HepG2 (cell line): ENCODE measurements around the gene CD248. TPM values are rescaled to one million over a fixed set of nuclear protein-coding genes. Genes with fewer than 3 reads are reported as not detected.
A peak's percentile ranks its signal among the peaks of the same experiment; 100 is the strongest.

Experiments used
- ESRRA ChIP-seq: sonication (generic); formaldehyde crosslinking; IDR thresholded peaks from 2 replicates; pipeline ENCODE4 v1.5.1; 2020; ENCODE audit warnings: mild to moderate bottlenecking, low read depth, missing genetic modification reagents
- GATA4 ChIP-seq: sonication (generic); IDR thresholded peaks from 2 replicates; pipeline ENCODE4 v1.6.1; 2016; ENCODE audit warnings: antibody characterized with exemption, low read depth, borderline replicate concordance
- MBD4 ChIP-seq: IDR thresholded peaks from 2 replicates; pipeline ENCODE4 v1.6.1; 2012; ENCODE audit warnings: low read length, inconsistent platforms, borderline replicate concordance
- NFE2L2 ChIP-seq: fragments of 150-350 bp; IDR thresholded peaks from 2 replicates; pipeline ENCODE4 v1.6.1; 2014; ENCODE audit warnings: low read length
- NPAS2 ChIP-seq: sonication (generic); formaldehyde crosslinking; IDR thresholded peaks from 2 replicates; pipeline ENCODE4 v1.8.0; 2022; ENCODE audit warnings: mild to moderate bottlenecking, missing genetic modification reagents, borderline replicate concordance
- PAWR ChIP-seq: sonication (generic); formaldehyde crosslinking; IDR thresholded peaks from 2 replicates; pipeline ENCODE4 v1.4.0; 2020; ENCODE audit warnings: missing genetic modification reagents, mild to moderate bottlenecking, borderline replicate concordance
- PHF5A ChIP-seq: IDR thresholded peaks from one replicate; pipeline ENCODE4 v1.6.1; 2018; ENCODE audit warnings: low read depth, missing genetic modification reagents; ENCODE audit not compliant: unreplicated experiment
- RBM22 ChIP-seq: fragments of 200-400 bp; formaldehyde crosslinking; optimal IDR thresholded peaks from 2 replicates; pipeline ENCODE3; 2017; ENCODE audit warnings: mild to moderate bottlenecking, low read length, moderate library complexity
- SIX4 ChIP-seq: sonication (generic); formaldehyde crosslinking; IDR thresholded peaks from 2 replicates; pipeline ENCODE4 v1.4.0; 2020; ENCODE audit warnings: missing genetic modification reagents
- ZNF282 ChIP-seq: fragments of 450-650 bp; IDR thresholded peaks from 2 replicates; pipeline ENCODE4 v1.6.1; 2018; ENCODE audit not compliant: partially characterized antibody
- ZNF720 ChIP-seq: sonication (generic); formaldehyde crosslinking; IDR thresholded peaks from 2 replicates; pipeline ENCODE4 v1.4.0; 2020; ENCODE audit warnings: missing genetic modification reagents
- ZSCAN22 ChIP-seq: sonication (generic); formaldehyde crosslinking; IDR thresholded peaks from 2 replicates; pipeline ENCODE4 v1.4.0; 2020; ENCODE audit warnings: mild to moderate bottlenecking, missing genetic modification reagents
- ZSCAN25 ChIP-seq: sonication (generic); formaldehyde crosslinking; IDR thresholded peaks from 2 replicates; pipeline ENCODE4 v1.8.0; 2022; ENCODE audit warnings: mild to moderate bottlenecking, missing genetic modification reagents
- polyA plus RNA-seq, 8 experiments: library from polyadenylated mRNA; depleted of rRNA in 3 of 8; stranded (reverse) in 7 of 8; unstranded in 1 of 8; fragments of >200 nt; fragmentation: Illumina TruSeq in 4 of 8; extraction: Trizol in 4 of 8; gene quantifications; 2 replicates each; pipeline versions ENCODE4 v1.2.1 to v1.2.3, GENCODE V29; 2011 to 2016; ENCODE audit warnings: low read depth in 4 of 8, missing spikeins in 1 of 8, mixed read lengths in 1 of 8; ENCODE audit not compliant: insufficient read depth in 1 of 8
- total RNA-seq, 5 experiments: library from RNA; depleted of rRNA; stranded (reverse); fragments of >200 nt; fragmentation: Illumina TruSeq; extraction: Trizol; gene quantifications; 2 replicates each; pipeline ENCODE4 v1.2.3, GENCODE V29; 2016; ENCODE audit warnings: low read depth in 1 of 5
- TF ChIP-seq, protein P1 (sequence below), 2 experiments: sonication (generic) in 1 of 2; formaldehyde crosslinking in 1 of 2; IDR thresholded peaks; 2 replicates each; pipeline versions ENCODE4 v1.5.1 to v1.6.1; 2011 to 2020; ENCODE audit warnings: borderline replicate concordance in 1 of 2, low read depth in 1 of 2, low read length in 1 of 2, mild to moderate bottlenecking in 1 of 2, missing genetic modification reagents in 1 of 2, moderate library complexity in 1 of 2
- TF ChIP-seq, protein P2 (sequence below): sonication (generic); formaldehyde crosslinking; IDR thresholded peaks from 2 replicates; pipeline ENCODE4 v1.5.0; 2020; ENCODE audit warnings: missing genetic modification reagents
- TF ChIP-seq, protein P3 (sequence below): sonication (generic); formaldehyde crosslinking; IDR thresholded peaks from 2 replicates; pipeline ENCODE4 v1.4.0; 2020; ENCODE audit warnings: mild to moderate bottlenecking, missing genetic modification reagents, borderline replicate concordance
- TF ChIP-seq, protein P4 (sequence below): sonication (generic); formaldehyde crosslinking; IDR thresholded peaks from 2 replicates; pipeline ENCODE4 v1.8.1; 2023; ENCODE audit warnings: mild to moderate bottlenecking, missing genetic modification reagents, borderline replicate concordance
- TF ChIP-seq, protein P5 (sequence below): sonication (generic); formaldehyde crosslinking; IDR thresholded peaks from 2 replicates; pipeline ENCODE4 v1.4.0; 2020; ENCODE audit warnings: missing genetic modification reagents, borderline replicate concordance
- TF ChIP-seq, protein P6 (sequence below): sonication (generic); formaldehyde crosslinking; IDR thresholded peaks from 2 replicates; pipeline ENCODE4 v1.4.0; 2020; ENCODE audit warnings: missing genetic modification reagents

CD248 gene
- total and polyA plus RNA-seq, 2 of the 13 experiments (the other 11 are each of a cell fraction or from before 2014, with no cell fraction given): 0.25 to 0.35 TPM

DNA sequence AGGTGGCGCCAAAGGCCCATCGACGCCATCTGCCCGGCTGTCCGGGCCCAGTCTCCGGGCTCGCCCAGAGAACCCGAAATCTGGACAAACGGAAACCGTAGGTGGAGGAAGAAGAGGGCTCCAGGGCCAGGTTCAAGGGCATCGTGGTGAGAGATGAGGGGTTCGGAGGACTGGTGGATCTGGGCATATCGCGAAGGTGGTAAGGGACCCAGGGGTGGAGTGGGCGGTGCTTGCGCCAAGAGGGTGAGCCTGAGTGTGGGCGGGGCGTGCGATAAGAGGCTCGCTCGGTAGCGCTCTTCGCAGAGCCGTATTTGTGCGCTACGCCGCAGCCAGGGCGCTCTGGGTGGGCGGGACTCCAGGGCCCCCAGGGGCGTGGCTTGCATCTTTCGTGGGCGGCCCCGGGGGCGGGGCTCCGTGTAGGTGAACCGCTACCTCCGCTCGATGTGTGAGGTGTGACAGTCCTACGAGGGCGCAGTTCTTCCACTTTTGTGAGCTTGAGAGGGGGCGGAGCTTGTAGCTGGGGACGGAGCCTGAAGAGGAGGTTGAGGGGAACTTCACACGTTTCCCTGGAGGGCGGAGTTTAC lies 4.8 kb downstream of the CD248 start (continued):
- TF ChIP-seq NFE2L2 (no peak), ZSCAN25 (CRISPR knock-in tag) (peak; percentile 30; the same call in 1 of the 2 replicates), PHF5A (CRISPR knock-in tag) (peak; percentile 80), ESRRA (CRISPR knock-in tag) (peak; percentile 63; the same call in 1 of the 2 replicates), RBM22 (no peak), ZNF282 (no peak), SIX4 (CRISPR knock-in tag) (no peak), PAWR (CRISPR knock-in tag) (no peak), GATA4 (peak; percentile 49; the same call in 1 of the 2 replicates), MBD4 (no peak), NPAS2 (CRISPR knock-in tag) (no peak), ZNF720 (CRISPR knock-in tag) (no peak), ZSCAN22 (CRISPR knock-in tag) (no peak)
- TF ChIP-seq, protein P1, sequence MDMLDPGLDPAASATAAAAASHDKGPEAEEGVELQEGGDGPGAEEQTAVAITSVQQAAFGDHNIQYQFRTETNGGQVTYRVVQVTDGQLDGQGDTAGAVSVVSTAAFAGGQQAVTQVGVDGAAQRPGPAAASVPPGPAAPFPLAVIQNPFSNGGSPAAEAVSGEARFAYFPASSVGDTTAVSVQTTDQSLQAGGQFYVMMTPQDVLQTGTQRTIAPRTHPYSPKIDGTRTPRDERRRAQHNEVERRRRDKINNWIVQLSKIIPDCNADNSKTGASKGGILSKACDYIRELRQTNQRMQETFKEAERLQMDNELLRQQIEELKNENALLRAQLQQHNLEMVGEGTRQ (IDR thresholded peaks at IDR 0.05; ENCODE audit: low read depth, low read length): no peak
- TF ChIP-seq, protein P1 (CRISPR knock-in tag; IDR thresholded peaks at IDR 0.05; ENCODE audit: borderline replicate concordance): peak; percentile 50; the same call in 1 of the 2 replicates
- TF ChIP-seq, protein P2, sequence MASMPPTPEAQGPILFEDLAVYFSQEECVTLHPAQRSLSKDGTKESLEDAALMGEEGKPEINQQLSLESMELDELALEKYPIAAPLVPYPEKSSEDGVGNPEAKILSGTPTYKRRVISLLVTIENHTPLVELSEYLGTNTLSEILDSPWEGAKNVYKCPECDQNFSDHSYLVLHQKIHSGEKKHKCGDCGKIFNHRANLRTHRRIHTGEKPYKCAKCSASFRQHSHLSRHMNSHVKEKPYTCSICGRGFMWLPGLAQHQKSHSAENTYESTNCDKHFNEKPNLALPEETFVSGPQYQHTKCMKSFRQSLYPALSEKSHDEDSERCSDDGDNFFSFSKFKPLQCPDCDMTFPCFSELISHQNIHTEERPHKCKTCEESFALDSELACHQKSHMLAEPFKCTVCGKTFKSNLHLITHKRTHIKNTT (CRISPR knock-in tag): no peak
- TF ChIP-seq, protein P3, sequence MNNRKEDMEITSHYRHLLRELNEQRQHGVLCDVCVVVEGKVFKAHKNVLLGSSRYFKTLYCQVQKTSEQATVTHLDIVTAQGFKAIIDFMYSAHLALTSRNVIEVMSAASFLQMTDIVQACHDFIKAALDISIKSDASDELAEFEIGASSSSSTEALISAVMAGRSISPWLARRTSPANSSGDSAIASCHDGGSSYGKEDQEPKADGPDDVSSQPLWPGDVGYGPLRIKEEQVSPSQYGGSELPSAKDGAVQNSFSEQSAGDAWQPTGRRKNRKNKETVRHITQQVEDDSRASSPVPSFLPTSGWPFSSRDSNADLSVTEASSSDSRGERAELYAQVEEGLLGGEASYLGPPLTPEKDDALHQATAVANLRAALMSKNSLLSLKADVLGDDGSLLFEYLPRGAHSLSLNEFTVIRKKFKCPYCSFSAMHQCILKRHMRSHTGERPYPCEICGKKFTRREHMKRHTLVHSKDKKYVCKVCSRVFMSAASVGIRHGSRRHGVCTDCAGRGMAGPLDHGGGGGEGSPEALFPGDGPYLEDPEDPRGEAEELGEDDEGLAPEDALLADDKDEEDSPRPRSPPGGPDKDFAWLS (CRISPR knock-in tag): no peak
- TF ChIP-seq, protein P4, sequence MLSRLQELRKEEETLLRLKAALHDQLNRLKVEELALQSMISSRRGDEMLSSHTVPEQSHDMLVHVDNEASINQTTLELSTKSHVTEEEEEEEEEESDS (CRISPR knock-in tag): no peak
- TF ChIP-seq, protein P5, sequence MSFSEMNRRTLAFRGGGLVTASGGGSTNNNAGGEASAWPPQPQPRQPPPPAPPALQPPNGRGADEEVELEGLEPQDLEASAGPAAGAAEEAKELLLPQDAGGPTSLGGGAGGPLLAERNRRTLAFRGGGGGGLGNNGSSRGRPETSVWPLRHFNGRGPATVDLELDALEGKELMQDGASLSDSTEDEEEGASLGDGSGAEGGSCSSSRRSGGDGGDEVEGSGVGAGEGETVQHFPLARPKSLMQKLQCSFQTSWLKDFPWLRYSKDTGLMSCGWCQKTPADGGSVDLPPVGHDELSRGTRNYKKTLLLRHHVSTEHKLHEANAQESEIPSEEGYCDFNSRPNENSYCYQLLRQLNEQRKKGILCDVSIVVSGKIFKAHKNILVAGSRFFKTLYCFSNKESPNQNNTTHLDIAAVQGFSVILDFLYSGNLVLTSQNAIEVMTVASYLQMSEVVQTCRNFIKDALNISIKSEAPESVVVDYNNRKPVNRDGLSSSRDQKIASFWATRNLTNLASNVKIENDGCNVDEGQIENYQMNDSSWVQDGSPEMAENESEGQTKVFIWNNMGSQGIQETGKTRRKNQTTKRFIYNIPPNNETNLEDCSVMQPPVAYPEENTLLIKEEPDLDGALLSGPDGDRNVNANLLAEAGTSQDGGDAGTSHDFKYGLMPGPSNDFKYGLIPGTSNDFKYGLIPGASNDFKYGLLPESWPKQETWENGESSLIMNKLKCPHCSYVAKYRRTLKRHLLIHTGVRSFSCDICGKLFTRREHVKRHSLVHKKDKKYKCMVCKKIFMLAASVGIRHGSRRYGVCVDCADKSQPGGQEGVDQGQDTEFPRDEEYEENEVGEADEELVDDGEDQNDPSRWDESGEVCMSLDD (CRISPR knock-in tag): peak; percentile 56; the same call in 1 of the 2 replicates
- TF ChIP-seq, protein P6, sequence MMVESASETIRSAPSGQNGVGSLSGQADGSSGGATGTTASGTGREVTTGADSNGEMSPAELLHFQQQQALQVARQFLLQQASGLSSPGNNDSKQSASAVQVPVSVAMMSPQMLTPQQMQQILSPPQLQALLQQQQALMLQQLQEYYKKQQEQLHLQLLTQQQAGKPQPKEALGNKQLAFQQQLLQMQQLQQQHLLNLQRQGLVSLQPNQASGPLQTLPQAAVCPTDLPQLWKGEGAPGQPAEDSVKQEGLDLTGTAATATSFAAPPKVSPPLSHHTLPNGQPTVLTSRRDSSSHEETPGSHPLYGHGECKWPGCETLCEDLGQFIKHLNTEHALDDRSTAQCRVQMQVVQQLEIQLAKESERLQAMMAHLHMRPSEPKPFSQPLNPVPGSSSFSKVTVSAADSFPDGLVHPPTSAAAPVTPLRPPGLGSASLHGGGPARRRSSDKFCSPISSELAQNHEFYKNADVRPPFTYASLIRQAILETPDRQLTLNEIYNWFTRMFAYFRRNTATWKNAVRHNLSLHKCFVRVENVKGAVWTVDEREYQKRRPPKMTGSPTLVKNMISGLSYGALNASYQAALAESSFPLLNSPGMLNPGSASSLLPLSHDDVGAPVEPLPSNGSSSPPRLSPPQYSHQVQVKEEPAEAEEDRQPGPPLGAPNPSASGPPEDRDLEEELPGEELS (CRISPR knock-in tag): no peak
